Stimulated activated naive CD8-positive, alpha-beta T cell treated with anti-CD3 and anti-CD28 coated beads, Interleukin-15, Interleukin-2, amounts not matched to agents 100 ng/mL and 50 ng/mL, for 24 hours (primary cell): ENCODE data around the gene WFIKKN2.

Experiments
- H3K27ac Mint-ChIP-seq: one replicate; pipeline ENCODE4 v1.8.0; 2021; ENCODE audit warnings: mild to moderate bottlenecking, mixed read lengths
- H3K27me3 Mint-ChIP-seq: one replicate; pipeline ENCODE4 v1.8.0; 2021; ENCODE audit warnings: mixed read lengths
- H3K36me3 Mint-ChIP-seq: one replicate; pipeline ENCODE4 v1.8.0; 2021; ENCODE audit warnings: low read depth, mixed read lengths
- H3K4me1 Mint-ChIP-seq: one replicate; pipeline ENCODE4 v1.8.0; 2021; ENCODE audit warnings: low read depth, mixed read lengths
- H3K4me3 Mint-ChIP-seq: one replicate; pipeline ENCODE4 v1.8.0; 2021; ENCODE audit warnings: mild to moderate bottlenecking, mixed read lengths
- H3K9me3 Mint-ChIP-seq: one replicate; pipeline ENCODE4 v1.8.0; 2021; ENCODE audit warnings: mixed read lengths

The WFIKKN2 gene

GRCh38 chr17:50837980-50838954, 2.9 kb downstream of the WFIKKN2 start:
- H3K4me3 Mint-ChIP-seq: no peak overlapping the region
- H3K9me3 Mint-ChIP-seq: no peaks in the 10 kb centered on the region
- no peaks in the 10 kb centered on the region for H3K36me3 Mint-ChIP-seq
- no peak overlapping the region for H3K27ac Mint-ChIP-seq
- H3K27me3 Mint-ChIP-seq: peaks cover 22% of the 10 kb centered on the region
- no peaks in the 10 kb centered on the region for H3K4me1 Mint-ChIP-seq

GRCh38 chr17:50839591-50840310, 4.4 kb downstream of the WFIKKN2 start:
- Mint-ChIP-seq H3K4me1 (no peaks in the 10 kb centered on the region), H3K9me3 (no peaks in the 10 kb centered on the region), H3K27ac (no peak overlapping the region), H3K4me3 (no peak overlapping the region), H3K27me3 (peaks cover 9% of the 10 kb centered on the region), H3K36me3 (no peaks in the 10 kb centered on the region)

GRCh38 chr17:50840311-50840851, 5.0 kb downstream of the WFIKKN2 start:
- Mint-ChIP-seq H3K36me3 (no peaks in the 10 kb centered on the region), H3K27ac (no peak overlapping the region), H3K4me3 (no peak overlapping the region), H3K4me1 (no peaks in the 10 kb centered on the region), H3K27me3 (peaks cover 3% of the 10 kb centered on the region), H3K9me3 (no peaks in the 10 kb centered on the region)

GRCh38 chr17:50841277-50841948, 6.0 kb downstream of the WFIKKN2 start:
- no peaks in the 10 kb centered on the region for H3K9me3 Mint-ChIP-seq
- H3K27ac Mint-ChIP-seq: no peak overlapping the region
- H3K36me3 Mint-ChIP-seq: no peaks in the 10 kb centered on the region
- H3K4me1 Mint-ChIP-seq: no peaks in the 10 kb centered on the region
- H3K4me3 Mint-ChIP-seq: no peak overlapping the region
- H3K27me3 Mint-ChIP-seq: no peaks in the 10 kb centered on the region

- H3K4me1 Mint-ChIP-seq: no peaks in the 10 kb centered on the region
- no peaks in the 10 kb centered on the region for H3K36me3 Mint-ChIP-seq
- H3K27me3 Mint-ChIP-seq: no peaks in the 10 kb centered on the region
- no peak overlapping the region for H3K4me3 Mint-ChIP-seq
- no peak overlapping the region for H3K27ac Mint-ChIP-seq
- H3K9me3 Mint-ChIP-seq: no peaks in the 10 kb centered on the region
These were observed 6.6 kb downstream of the WFIKKN2 start for GRCh38 chr17:50841949-50842354.

GRCh38 chr17:50842506-50843149, 7.2 kb downstream of the WFIKKN2 start:
- Mint-ChIP-seq H3K4me1 (no peaks in the 10 kb centered on the region), H3K27ac (no peak overlapping the region)

GRCh38 chr17:50843150-50843905, 7.9 kb downstream of the WFIKKN2 start:
- Mint-ChIP-seq H3K4me3 (no peak overlapping the region), H3K4me1 (no peaks in the 10 kb centered on the region), H3K27ac (no peak overlapping the region), H3K36me3 (no peaks in the 10 kb centered on the region), H3K9me3 (no peaks in the 10 kb centered on the region), H3K27me3 (no peaks in the 10 kb centered on the region)

More at GRCh38 chr17:50842506-50843149, 7.2 kb downstream of the WFIKKN2 start:
- Mint-ChIP-seq H3K9me3 (no peaks in the 10 kb centered on the region), H3K27me3 (no peaks in the 10 kb centered on the region), H3K4me3 (no peak overlapping the region), H3K36me3 (no peaks in the 10 kb centered on the region)

- Mint-ChIP-seq H3K36me3 (no peaks in the 10 kb centered on the region), H3K27ac (no peak overlapping the region), H3K4me3 (no peak overlapping the region)
These were observed 8.8 kb downstream of the WFIKKN2 start for GRCh38 chr17:50844117-50844700.

GRCh38 chr17:50845240-50846147, 10.1 kb downstream of the WFIKKN2 start:
- Mint-ChIP-seq H3K36me3 (no peaks in the 10 kb centered on the region), H3K27ac (no peak overlapping the region), H3K9me3 (no peaks in the 10 kb centered on the region), H3K27me3 (no peaks in the 10 kb centered on the region), H3K4me3 (no peak overlapping the region), H3K4me1 (no peaks in the 10 kb centered on the region)

More at GRCh38 chr17:50844117-50844700, 8.8 kb downstream of the WFIKKN2 start:
- Mint-ChIP-seq H3K9me3 (no peaks in the 10 kb centered on the region), H3K27me3 (no peaks in the 10 kb centered on the region), H3K4me1 (no peaks in the 10 kb centered on the region)

- no peaks in the 10 kb centered on the region for H3K27me3 Mint-ChIP-seq
These were observed 12.2 kb downstream of the WFIKKN2 start for GRCh38 chr17:50847566-50847965.

GRCh38 chr17:50848039-50848438, 12.7 kb downstream of the WFIKKN2 start:
- Mint-ChIP-seq H3K27ac (no peak overlapping the region), H3K36me3 (no peaks in the 10 kb centered on the region), H3K9me3 (no peaks in the 10 kb centered on the region), H3K27me3 (no peaks in the 10 kb centered on the region), H3K4me1 (peaks cover 14% of the 10 kb centered on the region), H3K4me3 (no peak overlapping the region)

More at GRCh38 chr17:50847566-50847965, 12.2 kb downstream of the WFIKKN2 start:
- Mint-ChIP-seq H3K27ac (no peak overlapping the region), H3K9me3 (no peaks in the 10 kb centered on the region), H3K36me3 (no peaks in the 10 kb centered on the region), H3K4me3 (no peak overlapping the region), H3K4me1 (peaks cover 11% of the 10 kb centered on the region)

- Mint-ChIP-seq H3K9me3 (no peaks in the 10 kb centered on the region), H3K27me3 (no peaks in the 10 kb centered on the region), H3K27ac (no peak overlapping the region), H3K4me1 (peaks cover 14% of the 10 kb centered on the region), H3K36me3 (no peaks in the 10 kb centered on the region), H3K4me3 (no peak overlapping the region)
These were observed 13.3 kb downstream of the WFIKKN2 start for GRCh38 chr17:50848711-50849110.

- Mint-ChIP-seq H3K9me3 (no peaks in the 10 kb centered on the region), H3K4me3 (no peak overlapping the region), H3K27me3 (no peaks in the 10 kb centered on the region), H3K27ac (peak overlapping the region; percentile 53), H3K36me3 (no peaks in the 10 kb centered on the region), H3K4me1 (peaks cover 14% of the 10 kb centered on the region)
These were observed 15.3 kb downstream of the WFIKKN2 start for GRCh38 chr17:50850640-50851039.
